Activated CD8-positive, alpha-beta memory T cell treated with anti-CD3 and anti-CD28 coated beads for 48 hours (primary cell): ENCODE data around the gene STAC3.

Source experiments
- DNase-seq, 3 experiments: peaks; one replicate each; pipeline ENCODE4 v3.0.0-alpha.2; 2020; ENCODE audit warnings: low read depth in 2 of 3, low spot score in 2 of 3

Gene STAC3

DNA sequence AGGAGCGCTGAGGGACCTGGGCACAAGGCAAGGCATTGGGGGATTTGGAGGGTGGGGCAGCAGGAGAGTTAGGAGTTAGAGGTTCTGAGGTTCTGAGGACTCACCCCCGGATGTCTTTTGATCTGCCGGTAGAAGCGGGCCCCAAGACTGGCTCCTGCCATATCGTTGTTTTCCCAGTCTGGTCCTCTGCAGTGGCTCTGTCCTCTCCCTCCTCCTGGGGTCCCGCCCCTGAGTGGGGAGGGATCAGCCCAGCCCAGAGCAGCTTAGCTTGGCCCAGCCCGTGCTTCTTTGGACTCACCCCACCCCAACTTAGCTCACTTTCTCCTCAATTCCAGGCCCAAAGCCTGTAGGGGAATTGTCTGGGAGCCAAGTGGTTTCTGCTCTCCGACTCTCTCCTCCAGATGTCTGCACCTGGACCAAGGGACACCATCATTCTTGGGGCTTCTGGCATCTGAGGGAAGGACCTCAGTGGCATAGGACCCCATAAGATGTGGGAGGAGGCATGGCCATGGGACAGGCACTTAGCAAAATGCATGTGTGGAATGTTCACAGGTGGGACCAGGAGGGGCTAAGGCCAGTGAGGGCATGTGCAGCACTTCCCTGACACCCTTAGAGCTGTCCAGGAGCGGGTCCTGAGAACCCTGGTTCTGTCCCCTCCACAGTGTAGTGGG, 13.9 kb downstream of the STAC3 start:
- DNase-seq, result no peak

DNA sequence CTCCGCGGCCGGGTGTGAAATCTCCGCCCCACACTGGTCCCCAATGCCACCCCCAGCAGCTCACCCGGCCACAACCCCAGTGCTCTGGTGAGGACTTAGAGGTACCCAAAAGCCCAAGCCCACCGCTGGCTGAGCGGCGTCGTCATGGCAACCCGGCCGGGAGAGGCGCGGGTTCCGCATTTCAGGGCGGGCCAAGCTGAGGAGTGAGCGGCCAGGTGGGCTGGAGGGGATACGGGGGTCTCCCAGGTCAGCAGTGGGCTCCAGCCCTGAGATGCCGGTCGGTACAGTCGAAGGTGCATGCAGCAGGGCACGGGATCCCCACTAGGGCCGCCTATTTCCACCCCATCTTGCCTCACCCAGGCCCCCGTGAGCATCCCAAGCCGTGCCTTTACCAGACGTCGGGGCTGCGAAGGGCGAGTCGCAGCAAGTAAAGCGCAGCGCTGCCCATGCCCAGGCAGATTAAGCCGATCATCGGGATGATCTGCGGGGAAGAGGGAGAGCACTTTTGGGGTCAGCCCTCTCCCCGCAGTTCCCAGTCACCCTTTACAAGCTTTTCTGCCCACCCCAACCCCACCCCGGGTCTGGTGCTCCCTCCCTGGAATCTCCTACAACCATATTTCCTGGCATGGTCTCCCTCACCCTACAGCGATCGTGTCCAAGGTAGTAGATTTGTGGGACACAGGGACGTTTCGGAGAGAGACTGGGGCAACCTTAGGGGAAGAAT, 14.6 kb downstream of the STAC3 start:
- DNase-seq, result no peak

DNA sequence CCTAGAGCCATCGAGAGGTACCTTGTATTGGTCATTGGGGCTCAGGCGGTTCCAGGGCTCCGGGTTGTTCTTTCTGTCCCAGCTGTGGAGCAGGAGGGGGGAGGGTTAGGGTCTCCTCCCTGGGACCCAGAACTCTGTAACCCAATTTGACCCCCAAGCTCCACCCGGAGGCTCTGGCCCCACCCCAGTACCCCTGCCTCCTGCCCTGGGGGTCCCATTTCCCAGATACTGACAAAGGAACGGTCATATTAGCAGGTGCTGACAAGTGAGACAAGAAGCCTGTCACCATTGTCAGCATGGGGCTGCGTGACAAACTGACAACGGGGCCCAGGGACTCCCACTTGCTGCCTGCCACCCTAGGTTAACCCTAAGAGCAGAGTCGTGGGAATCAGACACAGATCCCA, 15.3 kb downstream of the STAC3 start:
- no peak for DNase-seq

DNA sequence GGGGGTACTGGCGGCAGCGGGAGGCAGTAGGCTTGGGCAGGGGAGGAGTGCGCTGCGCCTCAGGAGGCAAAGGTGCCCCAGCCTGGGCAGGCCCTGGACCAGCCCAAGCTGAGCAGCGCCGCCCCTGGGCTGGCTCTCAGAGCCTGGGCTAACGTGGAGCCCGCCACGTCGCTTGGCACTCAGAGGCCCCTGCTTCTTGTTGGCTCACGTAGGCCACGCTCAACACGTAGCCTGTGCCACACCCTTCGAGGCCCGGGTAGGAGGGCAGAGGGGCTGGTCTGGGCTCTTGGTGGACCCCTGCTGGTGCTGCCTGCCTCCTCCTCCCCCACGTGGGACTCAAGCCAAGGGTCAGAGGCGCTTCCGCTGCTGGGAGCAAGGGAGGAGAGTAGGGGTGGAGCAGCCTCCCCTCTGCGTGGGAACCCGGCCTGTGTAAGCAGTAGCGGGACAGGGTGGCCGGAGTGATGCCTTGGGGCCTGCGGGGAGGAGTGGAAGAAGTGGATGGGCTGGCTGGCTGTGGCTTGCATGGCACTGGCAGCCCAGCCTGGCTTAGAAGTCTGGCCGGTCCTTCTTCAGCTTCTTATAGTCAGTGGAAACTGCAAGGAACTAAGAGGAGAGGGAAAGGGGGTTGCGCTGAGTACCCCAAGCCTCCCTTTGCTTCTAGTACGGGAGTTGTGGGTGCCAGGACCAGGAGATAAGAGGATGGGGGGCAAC, 15.8 kb downstream of the STAC3 start:
- no peak for DNase-seq

DNA sequence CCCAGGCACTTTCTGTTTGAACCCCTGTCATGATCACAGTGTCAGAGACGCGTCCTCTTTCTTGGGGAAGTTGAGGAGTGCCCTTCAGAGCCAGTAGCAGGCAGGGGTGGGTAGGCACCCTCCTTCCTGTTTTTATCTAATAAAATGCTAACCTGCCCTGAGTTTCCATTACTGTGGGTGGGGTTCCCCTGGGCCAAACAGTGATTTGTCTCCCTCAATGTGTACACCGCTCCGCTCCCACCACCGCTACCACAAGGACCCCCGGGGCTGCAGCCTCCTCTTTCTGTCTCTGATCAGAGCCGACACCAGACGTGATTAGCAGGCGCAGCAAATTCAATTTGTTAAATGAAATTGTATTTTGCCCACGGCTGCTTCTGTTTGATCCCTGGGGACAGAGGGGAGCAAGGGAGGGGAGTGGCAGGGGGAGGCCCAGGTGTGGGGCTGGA, 16.4 kb downstream of the STAC3 start:
- no peak for DNase-seq

DNA sequence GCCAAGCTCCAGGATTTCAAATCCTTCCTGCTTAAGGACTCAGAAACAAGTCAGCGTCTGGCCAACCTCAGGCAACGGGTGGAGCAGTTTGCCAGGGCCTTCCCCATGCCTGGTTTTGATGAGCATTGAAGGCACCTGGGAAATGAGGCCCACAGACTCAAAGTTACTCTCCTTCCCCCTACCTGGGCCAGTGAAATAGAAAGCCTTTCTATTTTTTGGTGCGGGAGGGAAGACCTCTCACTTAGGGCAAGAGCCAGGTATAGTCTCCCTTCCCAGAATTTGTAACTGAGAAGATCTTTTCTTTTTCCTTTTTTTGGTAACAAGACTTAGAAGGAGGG, 16.8 kb downstream of the STAC3 start:
- no peak for DNase-seq

DNA sequence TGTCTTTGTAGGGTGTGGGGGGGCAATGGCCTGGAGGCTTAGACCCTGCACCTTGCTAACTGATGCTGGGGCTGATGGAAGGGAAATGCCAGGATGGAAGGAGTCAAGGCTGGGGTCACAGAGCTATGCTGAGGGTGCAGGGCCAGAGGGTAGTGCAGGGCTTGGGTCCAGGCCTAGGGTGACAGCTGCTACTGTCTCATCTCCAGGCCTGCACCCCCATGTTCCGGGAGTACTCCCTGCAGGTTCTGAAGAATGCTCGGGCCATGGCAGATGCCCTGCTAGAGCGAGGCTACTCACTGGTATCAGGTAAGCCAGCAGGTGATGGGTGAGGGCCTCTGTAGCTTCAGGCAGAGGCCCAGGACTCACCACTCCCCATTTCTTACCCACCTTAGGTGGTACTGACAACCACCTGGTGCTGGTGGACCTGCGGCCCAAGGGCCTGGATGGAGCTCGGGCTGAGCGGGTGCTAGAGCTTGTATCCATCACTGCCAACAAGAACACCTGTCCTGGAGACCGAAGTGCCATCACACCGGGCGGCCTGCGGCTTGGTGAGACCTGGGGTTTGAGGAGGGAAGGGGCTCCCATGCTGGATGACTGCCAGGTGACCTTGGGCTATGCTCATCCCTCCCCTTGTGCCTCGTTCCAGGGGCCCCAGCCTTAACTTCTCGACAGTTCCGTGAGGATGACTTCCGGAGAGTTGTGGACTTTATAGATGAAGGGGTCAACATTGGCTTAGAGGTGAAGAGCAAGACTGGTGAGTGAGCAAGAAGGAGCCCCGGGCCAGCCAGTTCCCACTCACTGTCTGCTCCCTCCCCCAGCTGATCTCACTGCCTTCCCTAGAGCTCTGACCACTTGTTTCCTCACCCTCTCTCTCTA, 17.4 kb downstream of the STAC3 start:
- no peak for DNase-seq

DNA sequence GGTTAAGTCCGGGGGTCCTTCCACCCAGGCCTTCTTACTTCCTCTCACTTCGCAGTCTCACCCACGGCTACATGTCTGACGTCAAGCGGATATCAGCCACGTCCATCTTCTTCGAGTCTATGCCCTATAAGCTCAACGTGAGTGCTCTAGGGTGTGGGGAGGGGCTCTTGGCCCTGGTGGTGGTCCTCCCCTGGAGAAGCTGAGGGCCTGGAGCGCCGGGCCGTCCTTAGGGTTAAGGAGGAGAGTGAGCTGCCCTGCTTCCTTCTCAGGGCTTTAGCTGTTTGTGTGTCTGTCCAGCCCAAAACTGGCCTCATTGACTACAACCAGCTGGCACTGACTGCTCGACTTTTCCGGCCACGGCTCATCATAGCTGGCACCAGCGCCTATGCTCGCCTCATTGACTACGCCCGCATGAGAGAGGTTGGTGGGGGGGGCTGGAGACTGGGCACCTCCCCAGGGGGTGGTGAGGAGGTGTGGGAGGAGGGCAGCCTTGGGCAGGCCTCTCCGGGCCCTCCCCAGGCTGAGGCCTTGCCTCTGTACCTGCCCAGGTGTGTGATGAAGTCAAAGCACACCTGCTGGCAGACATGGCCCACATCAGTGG, 18.7 kb downstream of the STAC3 start:
- no peak for DNase-seq

DNA sequence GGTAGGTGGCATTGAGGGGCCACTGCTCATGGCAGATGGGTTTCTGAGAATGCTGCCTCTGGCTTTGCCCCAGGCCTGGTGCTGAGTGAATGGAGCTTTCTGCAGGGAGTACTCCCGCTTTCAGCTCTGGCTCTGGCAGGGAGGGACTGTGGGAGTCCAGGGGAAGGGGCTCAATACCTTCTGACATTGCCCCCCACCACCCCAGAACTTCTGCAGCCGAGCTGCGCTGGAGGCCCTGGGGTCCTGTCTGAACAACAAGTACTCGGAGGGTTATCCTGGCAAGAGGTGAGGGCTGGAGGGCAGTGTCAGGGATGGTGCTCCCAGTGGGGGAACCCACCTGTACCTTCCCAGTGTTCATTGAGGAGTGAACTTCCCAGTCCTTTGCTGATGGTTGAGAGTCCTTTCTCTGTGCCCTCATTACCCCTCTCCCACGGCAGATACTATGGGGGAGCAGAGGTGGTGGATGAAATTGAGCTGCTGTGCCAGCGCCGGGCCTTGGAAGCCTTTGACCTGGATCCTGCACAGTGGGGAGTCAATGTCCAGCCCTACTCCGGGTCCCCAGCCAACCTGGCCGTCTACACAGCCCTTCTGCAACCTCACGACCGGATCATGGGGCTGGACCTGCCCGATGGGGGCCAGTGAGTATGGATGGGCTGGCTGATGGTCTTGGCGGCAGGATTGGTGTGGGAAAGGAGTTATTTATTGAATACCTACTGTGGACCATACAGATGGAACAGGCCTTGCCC, 19.5 kb downstream of the STAC3 start:
- no peak for DNase-seq

DNA sequence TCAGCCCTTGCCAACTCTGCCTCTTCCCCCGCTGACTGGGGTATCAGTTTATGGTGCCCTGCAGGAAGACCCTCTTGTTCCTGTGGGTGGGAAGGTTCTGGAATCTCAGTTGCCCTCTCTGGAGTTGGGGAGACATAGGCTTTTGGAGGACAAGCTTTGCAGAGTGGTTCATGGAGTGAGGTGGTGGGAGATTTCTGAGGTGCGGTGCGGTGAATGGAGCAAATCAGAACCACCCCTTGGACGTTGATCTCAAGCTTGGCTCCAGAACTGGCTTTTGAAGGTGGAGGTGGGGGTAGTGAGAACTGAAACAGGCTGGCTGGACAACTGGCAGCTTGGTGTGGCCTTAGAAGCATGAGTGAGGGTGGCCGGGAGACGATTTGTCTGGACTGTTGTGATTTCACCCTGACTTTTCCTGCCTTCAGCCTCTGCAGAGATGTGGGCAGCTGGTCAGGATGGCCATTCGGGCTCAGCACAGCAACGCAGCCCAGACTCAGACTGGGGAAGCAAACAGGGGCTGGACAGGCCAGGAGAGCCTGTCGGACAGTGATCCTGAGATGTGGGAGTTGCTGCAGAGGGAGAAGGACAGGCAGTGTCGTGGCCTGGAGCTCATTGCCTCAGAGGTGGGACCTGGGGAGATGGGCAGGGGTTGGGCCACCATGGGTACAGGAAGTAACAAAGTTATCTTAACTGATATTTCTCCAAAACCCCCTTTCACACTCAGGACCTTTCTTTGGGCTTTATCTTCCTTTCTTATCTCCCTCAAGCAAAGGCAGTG, 20.4 kb downstream of the STAC3 start:
- DNase-seq, result no peak

DNA sequence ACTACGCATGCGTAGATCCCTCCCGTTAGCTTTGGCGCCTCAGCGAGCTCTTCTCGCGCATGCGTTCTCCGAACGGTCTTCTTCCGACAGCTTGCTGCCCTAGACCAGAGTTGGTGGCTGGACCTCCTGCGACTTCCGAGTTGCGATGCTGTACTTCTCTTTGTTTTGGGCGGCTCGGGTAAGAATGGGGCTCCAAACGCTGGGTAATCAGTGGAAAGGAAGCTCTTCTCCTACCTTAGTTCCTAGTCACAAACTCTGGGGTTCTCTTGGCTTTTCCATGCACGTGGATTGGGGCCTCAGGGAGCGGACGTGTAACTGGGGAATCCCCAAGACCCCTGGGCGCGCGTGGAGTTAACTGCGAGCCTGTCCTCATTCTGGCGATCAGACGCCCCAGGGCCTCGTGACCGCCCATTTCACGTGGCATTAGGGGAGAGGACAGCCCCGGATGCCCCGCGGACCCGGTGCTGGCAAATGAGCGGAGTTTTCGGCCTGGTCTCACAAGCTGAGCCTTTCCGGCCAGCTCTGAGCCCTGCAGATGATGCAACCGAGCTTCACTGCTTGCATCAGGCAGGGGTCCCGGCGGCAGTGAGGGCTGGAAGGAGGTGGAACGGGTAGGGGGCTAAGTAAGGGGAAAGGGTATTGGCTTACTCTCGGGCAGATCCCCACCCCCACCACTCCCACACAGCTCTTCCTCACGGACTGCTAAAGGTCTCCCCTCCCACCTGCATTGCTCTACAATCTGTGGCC, 21.2 kb downstream of the STAC3 start, which contains the start of gene SHMT2:
SHMT2 (plus strand) TSS at position 78 of the 747 bp plus-strand sequence; CDS start at position 146, 68 bp downstream.
- DNase-seq, result peak in 2 of 3 experiments; percentile 85 to 91

DNA sequence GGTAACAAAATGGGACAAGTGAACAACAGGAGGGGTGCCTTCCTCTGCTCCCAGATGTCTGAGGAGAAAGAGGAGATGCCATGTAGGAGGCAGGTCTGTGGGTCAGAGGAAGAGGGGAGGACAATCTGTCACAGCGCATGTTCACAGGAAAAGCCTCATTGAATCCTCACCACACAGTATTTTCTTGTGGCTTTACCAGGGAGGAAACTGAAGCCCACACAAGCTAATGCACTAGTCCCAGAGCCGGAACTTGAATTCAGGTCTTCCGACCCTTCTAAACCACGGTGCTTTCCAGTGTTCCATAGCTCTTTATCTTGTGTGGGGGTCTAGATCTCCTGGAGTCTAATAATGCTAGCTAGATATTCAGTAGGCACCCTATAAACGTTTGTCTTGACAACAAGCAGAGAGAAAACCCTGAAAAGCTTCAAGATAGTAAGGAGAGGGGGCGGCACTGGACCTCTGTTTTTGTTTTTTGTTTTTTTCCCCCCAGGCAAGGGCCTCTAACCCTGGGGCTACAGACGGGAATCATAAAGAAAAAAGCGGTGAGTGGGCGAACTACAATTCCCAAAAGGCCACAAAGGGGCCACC, 21.8 kb downstream of the STAC3 start:
- DNase-seq, result no peak

DNA sequence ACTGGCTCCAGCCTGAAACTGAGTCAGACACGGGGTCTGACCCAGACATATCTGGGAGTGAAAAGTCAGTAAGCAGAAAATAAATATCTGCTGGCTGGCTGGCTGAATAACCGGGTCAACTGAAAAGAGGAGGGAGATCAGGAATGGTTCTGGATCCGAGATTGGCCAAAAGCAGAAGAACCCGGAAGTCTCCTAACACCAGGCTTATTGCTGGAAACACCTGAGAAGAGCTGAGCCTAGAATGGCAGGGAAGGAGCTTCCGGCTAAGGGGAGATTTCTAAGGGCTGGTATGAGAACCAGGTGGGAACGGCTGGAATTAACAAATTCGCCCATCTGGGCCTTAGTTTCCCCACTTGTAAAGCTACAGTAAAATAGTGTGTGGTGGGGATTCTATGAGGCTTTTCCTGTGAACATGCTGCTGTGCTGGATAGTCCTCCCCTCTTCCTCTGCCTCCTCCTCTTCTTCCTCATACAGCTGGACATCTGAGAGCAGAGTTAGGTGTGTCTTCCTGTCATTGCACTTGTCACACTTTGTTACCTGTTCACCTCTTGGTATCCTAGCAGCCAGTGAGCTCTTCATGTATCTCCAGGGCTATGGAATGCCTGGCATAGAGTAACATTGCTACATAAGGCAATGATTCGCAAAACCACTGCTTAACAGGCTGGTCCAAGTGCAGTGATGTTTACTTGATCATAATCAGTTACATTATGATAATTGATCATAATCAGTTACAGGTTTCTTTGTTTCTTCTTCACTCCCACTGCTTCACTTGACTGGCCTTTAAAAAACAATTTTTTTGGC, 23.5 kb downstream of the STAC3 start:
- no peak for DNase-seq

DNA sequence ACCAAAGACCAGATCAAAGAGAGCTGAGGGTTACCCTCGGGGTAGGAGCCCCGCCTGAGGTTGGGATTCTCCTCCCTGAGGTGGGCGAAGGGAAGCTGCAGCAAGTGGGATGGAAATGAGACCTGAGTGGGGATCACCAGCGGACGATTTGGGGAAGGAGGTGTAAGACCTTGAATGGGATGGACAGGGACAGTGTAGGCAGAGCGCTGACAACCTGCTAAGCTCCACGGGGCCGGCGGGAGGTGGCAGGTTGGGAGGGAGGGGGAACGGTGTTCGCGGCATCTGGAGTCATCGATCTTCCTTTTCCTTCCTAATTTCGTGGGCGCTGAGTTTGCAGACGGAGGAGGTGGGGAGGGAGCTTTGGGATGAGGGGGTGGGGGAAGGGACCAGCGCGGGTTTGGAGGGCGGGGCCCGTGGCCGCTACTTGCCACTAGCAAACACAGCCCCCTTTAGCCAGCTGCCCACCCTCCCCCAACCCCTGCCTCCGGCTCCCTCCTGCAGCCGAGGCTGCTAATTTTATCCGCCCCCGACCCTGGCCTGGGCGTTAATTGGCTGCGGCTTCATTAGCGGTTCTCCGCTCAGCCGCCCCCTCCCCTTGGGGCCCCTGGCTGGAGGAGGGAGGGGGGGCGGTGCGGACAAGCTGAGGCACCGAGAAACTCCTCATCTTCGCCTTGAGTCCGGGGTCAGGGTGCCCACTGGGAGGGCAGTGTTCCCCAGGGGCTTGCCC, 24.2 kb downstream of the STAC3 start:
- no peak for DNase-seq

DNA sequence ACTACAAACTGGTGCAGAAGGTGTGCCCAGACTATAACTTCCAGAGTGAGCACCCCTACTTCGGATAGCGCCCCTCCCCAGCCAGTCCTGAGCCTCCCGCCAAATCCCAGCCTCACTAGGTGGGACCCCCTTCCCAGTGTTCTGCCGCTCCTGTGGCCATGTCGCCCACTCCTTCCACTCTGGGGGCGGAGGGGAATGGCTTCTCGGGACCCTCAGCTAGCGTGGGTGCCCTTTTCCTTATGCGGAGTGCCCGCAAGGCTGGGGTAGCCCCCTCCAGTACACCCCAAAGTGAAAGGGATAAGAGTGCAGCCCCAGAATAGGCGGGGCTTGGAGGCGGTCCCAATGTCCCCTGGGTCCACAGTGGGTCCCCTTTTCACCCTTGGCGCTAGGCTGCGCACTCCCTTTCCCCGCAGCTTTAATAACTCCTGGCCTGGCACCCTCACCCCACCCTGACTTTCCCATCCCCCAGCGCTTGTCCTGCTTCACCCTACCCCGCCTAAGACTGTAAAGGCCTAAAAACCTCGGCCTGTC, 25.2 kb downstream of the STAC3 start:
- DNase-seq, result no peak

DNA sequence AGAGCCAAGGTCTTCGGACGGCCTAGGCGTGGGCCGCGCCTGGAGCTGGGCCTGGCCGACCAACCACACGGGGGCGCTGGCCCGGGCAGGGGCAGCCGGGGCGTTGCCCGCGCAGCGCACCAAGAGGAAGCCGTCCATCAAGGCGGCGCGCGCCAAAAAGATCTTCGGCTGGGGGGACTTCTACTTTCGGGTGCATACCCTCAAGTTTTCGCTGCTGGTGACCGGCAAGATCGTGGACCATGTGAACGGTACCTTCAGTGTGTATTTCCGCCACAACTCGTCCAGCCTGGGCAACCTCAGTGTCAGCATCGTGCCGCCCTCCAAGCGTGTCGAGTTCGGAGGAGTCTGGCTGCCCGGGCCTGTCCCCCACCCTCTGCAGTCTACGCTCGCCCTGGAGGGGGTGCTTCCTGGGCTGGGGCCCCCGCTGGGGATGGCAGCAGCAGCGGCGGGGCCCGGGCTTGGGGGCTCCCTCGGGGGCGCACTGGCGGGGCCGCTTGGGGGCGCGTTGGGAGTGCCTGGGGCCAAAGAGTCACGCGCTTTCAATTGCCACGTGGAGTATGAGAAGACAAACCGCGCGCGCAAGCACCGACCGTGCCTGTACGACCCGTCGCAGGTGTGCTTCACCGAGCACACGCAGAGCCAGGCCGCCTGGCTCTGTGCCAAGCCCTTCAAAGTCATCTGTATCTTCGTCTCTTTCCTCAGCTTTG, 25.9 kb downstream of the STAC3 start:
- DNase-seq, result no peak
